Erythroblast (primary cell): ENCODE measurements around the gene DLEC1.
"Not testable (repeated sequence)": the region's sequence is repeated elsewhere in the genome, so short reads cannot be mapped to it uniquely, and the experiment has no call there.

Experiments
- DNase-seq, 2 experiments: peaks; one replicate each; lab custom pipeline; 2025; lab: John Stamatoyannopoulos, UW
- GATA1 ChIP-seq: IDR thresholded peaks from 2 replicates; pipeline ENCODE4 v1.6.1; 2011; ENCODE audit warnings: low read depth, mild to moderate bottlenecking, control low read depth, low read length, moderate library complexity
- POLR2A ChIP-seq: IDR thresholded peaks from 2 replicates; pipeline ENCODE4 v1.6.1; 2011; ENCODE audit warnings: mild to moderate bottlenecking, low read length

Gene DLEC1

GRCh38 chr3:38054499-38055001 lies 15.5 kb downstream of the DLEC1 start:
- no peak for DNase-seq
- no peak for TF ChIP-seq GATA1
- no peak for TF ChIP-seq POLR2A

- DNase-seq, result no peak
- TF ChIP-seq GATA1 (no peak), POLR2A (no peak)
These were observed 20.1 kb downstream of the DLEC1 start for GRCh38 chr3:38059148-38059547.

- no peak for TF ChIP-seq GATA1
- no peak for TF ChIP-seq POLR2A
- DNase-seq, result no peak
These were observed 20.6 kb downstream of the DLEC1 start for GRCh38 chr3:38059591-38059990.

- TF ChIP-seq POLR2A (no peak), GATA1 (no peak)
- no peak for DNase-seq
These were observed 23.8 kb downstream of the DLEC1 start for GRCh38 chr3:38062809-38063208.

- DNase-seq, result not testable (repeated sequence)
These were observed 25.4 kb downstream of the DLEC1 start for GRCh38 chr3:38064453-38064852.

GRCh38 chr3:38067508-38068233 lies 28.7 kb downstream of the DLEC1 start:
- TF ChIP-seq POLR2A, result no peak
- TF ChIP-seq GATA1, result no peak
- no peak for DNase-seq

GRCh38 chr3:38070013-38070412 lies 31.0 kb downstream of the DLEC1 start:
- no peak for DNase-seq
- TF ChIP-seq GATA1 (no peak), POLR2A (no peak)

GRCh38 chr3:38077073-38077472 lies 38.1 kb downstream of the DLEC1 start:
- DNase-seq, result not testable (repeated sequence)

GRCh38 chr3:38082296-38082695 lies 43.3 kb downstream of the DLEC1 start:
- not testable (repeated sequence) for DNase-seq

- not testable (repeated sequence) for DNase-seq
These were observed 44.2 kb downstream of the DLEC1 start for GRCh38 chr3:38083254-38083653.

- no peak for TF ChIP-seq GATA1
- no peak for TF ChIP-seq POLR2A
- no peak for DNase-seq
These were observed 44.9 kb downstream of the DLEC1 start for GRCh38 chr3:38083871-38084333.

GRCh38 chr3:38084334-38085310 lies 45.6 kb downstream of the DLEC1 start:
- TF ChIP-seq GATA1 (no peak), POLR2A (no peak)
- no peak for DNase-seq

- DNase-seq, result peak in 1 of 2 experiments; percentile 20
These were observed 46.4 kb downstream of the DLEC1 start for GRCh38 chr3:38085311-38085942.

GRCh38 chr3:38085943-38086324 lies 46.9 kb downstream of the DLEC1 start:
- TF ChIP-seq POLR2A (no peak), GATA1 (no peak)
- no peak for DNase-seq

More at GRCh38 chr3:38085311-38085942, 46.4 kb downstream of the DLEC1 start:
- TF ChIP-seq GATA1 (no peak), POLR2A (no peak)

- DNase-seq, result no peak
- TF ChIP-seq GATA1 (no peak), POLR2A (no peak)
These were observed 47.5 kb downstream of the DLEC1 start for GRCh38 chr3:38086496-38086895.

GRCh38 chr3:38087278-38087677 lies 48.3 kb downstream of the DLEC1 start:
- DNase-seq, result not testable (repeated sequence)
